H9 (cell line): ENCODE results near the gene ANKRD28. TPM values are rescaled to one million over a fixed set of nuclear protein-coding genes. Genes with fewer than 3 reads are reported as not detected.

ENCODE experiments used
- DNase-seq: peaks from one replicate; pipeline ENCODE4 v3.0.0-alpha.2; 2017
- H2AFZ ChIP-seq: one replicate; pipeline ENCODE4 v1.6.1; 2013; ENCODE audit warnings: mild to moderate bottlenecking, low read length, control low read depth, moderate library complexity
- H2AK5ac ChIP-seq: 2 replicates; pipeline ENCODE4 v1.6.1; 2013; ENCODE audit warnings: low read length, control low read depth, mixed read lengths; ENCODE audit not compliant: insufficient read length
- H2BK120ac ChIP-seq: one replicate; pipeline ENCODE4 v1.6.1; 2013; ENCODE audit warnings: low read depth, mild to moderate bottlenecking, low read length, control low read depth, inconsistent platforms; ENCODE audit not compliant: poor library complexity, severe bottlenecking
- H2BK12ac ChIP-seq: 2 replicates; pipeline ENCODE4 v1.6.1; 2013; ENCODE audit warnings: low read length, control low read depth, mixed read lengths, low read depth; ENCODE audit not compliant: insufficient read length
- H2BK15ac ChIP-seq: 2 replicates; pipeline ENCODE4 v1.6.1; 2013; ENCODE audit warnings: low read depth, low read length, control low read depth
- H2BK20ac ChIP-seq: one replicate; pipeline ENCODE4 v1.6.1; 2013; ENCODE audit warnings: low read depth, mild to moderate bottlenecking, low read length, control low read depth, inconsistent platforms; ENCODE audit not compliant: poor library complexity, severe bottlenecking
- H2BK5ac ChIP-seq: 2 replicates; pipeline ENCODE4 v1.6.1; 2013; ENCODE audit warnings: low read length, control low read depth, mixed read lengths; ENCODE audit not compliant: insufficient read length
- H3K14ac ChIP-seq: 2 replicates; pipeline ENCODE4 v1.6.1; 2013; ENCODE audit warnings: low read length, control low read depth; ENCODE audit not compliant: insufficient read depth
- H3K18ac ChIP-seq: 2 replicates; pipeline ENCODE4 v1.6.1; 2013; ENCODE audit warnings: low read depth, mild to moderate bottlenecking, mixed read lengths, low read length, control low read depth; ENCODE audit not compliant: insufficient read length
- H3K23ac ChIP-seq: 2 replicates; pipeline ENCODE4 v1.6.1; 2013; ENCODE audit warnings: low read length, control low read depth, mixed read lengths, low read depth; ENCODE audit not compliant: insufficient read length
- H3K23me2 ChIP-seq: 2 replicates; pipeline ENCODE4 v1.6.1; 2013; ENCODE audit warnings: low read depth, mild to moderate bottlenecking, mixed read lengths, low read length, control low read depth; ENCODE audit not compliant: insufficient read length, poor library complexity, severe bottlenecking
- H3K27ac ChIP-seq: 2 replicates; pipeline ENCODE4 v1.5.1; 2013; ENCODE audit warnings: low read length, control low read depth, mixed read lengths, low read depth; ENCODE audit not compliant: insufficient read length
- H3K27me3 ChIP-seq: 2 replicates; pipeline ENCODE4 v1.6.1; 2013; ENCODE audit warnings: low read length, control low read depth, inconsistent platforms; ENCODE audit not compliant: insufficient read depth
- H3K4ac ChIP-seq: 2 replicates; pipeline ENCODE4 v1.6.1; 2013; ENCODE audit warnings: low read depth, mild to moderate bottlenecking, control low read depth, inconsistent platforms, low read length, moderate library complexity
- H3K4me1 ChIP-seq: 2 replicates; pipeline ENCODE4 v1.6.1; 2013; ENCODE audit warnings: low read length, control low read depth, inconsistent platforms; ENCODE audit not compliant: insufficient read depth
- H3K4me2 ChIP-seq: 2 replicates; pipeline ENCODE4 v1.6.1; 2013; ENCODE audit warnings: low read length, control low read depth, mixed read lengths; ENCODE audit not compliant: insufficient read length, insufficient read depth
- H3K56ac ChIP-seq: 2 replicates; pipeline ENCODE4 v1.6.1; 2013; ENCODE audit warnings: low read depth, mild to moderate bottlenecking, mixed read lengths, low read length, control low read depth; ENCODE audit not compliant: insufficient read length
- H3K79me1 ChIP-seq: 2 replicates; pipeline ENCODE4 v1.6.1; 2013; ENCODE audit warnings: low read depth, mild to moderate bottlenecking, moderate library complexity, low read length, control low read depth, inconsistent platforms; ENCODE audit not compliant: insufficient read depth, poor library complexity, severe bottlenecking
- H3K79me2 ChIP-seq: 2 replicates; pipeline ENCODE4 v1.6.1; 2013; ENCODE audit warnings: low read length, control low read depth, inconsistent platforms; ENCODE audit not compliant: insufficient read depth
- H3K9ac ChIP-seq: 2 replicates; pipeline ENCODE4 v1.6.1; 2013; ENCODE audit warnings: low read length, control low read depth, mixed read lengths; ENCODE audit not compliant: insufficient read length; ENCODE audit errors: extremely low read depth
- H3K9me3 ChIP-seq: one replicate; pipeline ENCODE4 v1.6.1; 2013; ENCODE audit warnings: low read depth, low read length, inconsistent platforms; ENCODE audit not compliant: control insufficient read depth
- H3T11ph ChIP-seq: one replicate; pipeline ENCODE4 v1.6.1; 2013; ENCODE audit warnings: mild to moderate bottlenecking, low read length, control low read depth, inconsistent platforms
- H4K20me1 ChIP-seq: one replicate; pipeline ENCODE4 v1.6.1; 2013; ENCODE audit not compliant: control insufficient read depth, insufficient read length, insufficient read depth
- H4K5ac ChIP-seq: 2 replicates; pipeline ENCODE4 v1.6.1; 2013; ENCODE audit warnings: low read depth, mild to moderate bottlenecking, mixed read lengths, low read length, control low read depth; ENCODE audit not compliant: insufficient read length
- H4K8ac ChIP-seq: replicated peaks from 2 replicates; pipeline ENCODE4 v1.6.1; 2013; ENCODE audit warnings: low read length, control low read depth, mixed read lengths, low read depth; ENCODE audit not compliant: insufficient read length
- H4K91ac ChIP-seq: 2 replicates; pipeline ENCODE4 v1.6.1; 2013; ENCODE audit warnings: low read depth, mild to moderate bottlenecking, moderate library complexity, mixed read lengths, low read length, control low read depth; ENCODE audit not compliant: insufficient read length
- H3K27ac Mint-ChIP-seq, 3 experiments: 2 replicates in 2 of 3; 3 replicates in 1 of 3; pipeline ENCODE4 v1.8.0; 2020 to 2021; ENCODE audit warnings: mixed read lengths in 3 of 3, mild to moderate bottlenecking in 1 of 3, moderate library complexity in 1 of 3
- H3K27me3 Mint-ChIP-seq: 2 replicates; pipeline ENCODE4 v1.8.0; 2021; ENCODE audit warnings: low read depth, mild to moderate bottlenecking, moderate library complexity, mixed read lengths
- H3K36me3 Mint-ChIP-seq, 3 experiments: 2 replicates in 2 of 3; 3 replicates in 1 of 3; pipeline ENCODE4 v1.8.0; 2020 to 2021; ENCODE audit warnings: low read depth in 3 of 3, mixed read lengths in 3 of 3; ENCODE audit not compliant: insufficient read depth in 1 of 3
- H3K4me1 Mint-ChIP-seq, 2 experiments: 2 replicates each; pipeline ENCODE4 v1.8.0; 2020; ENCODE audit warnings: mixed read lengths in 2 of 2
- H3K4me3 Mint-ChIP-seq, 2 experiments: 2 replicates in 1 of 2; 3 replicates in 1 of 2; pipeline ENCODE4 v1.8.0; 2020 to 2021; ENCODE audit warnings: mild to moderate bottlenecking in 2 of 2, mixed read lengths in 2 of 2, moderate library complexity in 1 of 2
- H3K9me3 Mint-ChIP-seq, 2 experiments: 2 replicates in 1 of 2; 3 replicates in 1 of 2; pipeline ENCODE4 v1.8.0; 2020; ENCODE audit warnings: mild to moderate bottlenecking in 2 of 2, mixed read lengths in 2 of 2, moderate library complexity in 1 of 2
- CTCF ChIP-seq: fragments of 200-600 bp; sonication (generic); conservative IDR thresholded peaks from 3 replicates; pipeline ENCODE4 v1.8.0; 2021; ENCODE audit warnings: antibody characterized with exemption, mild to moderate bottlenecking
- WGBS: extraction: QIAGEN DNeasy Blood & Tissue Kit; methylation state at CpG from one replicate; pipeline ENCODE4 v1.1.7; 2013; ENCODE audit warnings: missing lambda C conversion rate, low lambda C conversion rate, mixed read lengths; ENCODE audit not compliant: insufficient read length; ENCODE audit errors: extremely low coverage; 5-methylcytosine and 5-hydroxymethylcytosine counted together
- total RNA-seq: library from RNA; stranded (reverse); gene quantifications from 2 replicates; pipeline ENCODE4 v1.2.1, GENCODE V29; 2021

The ANKRD28 gene
- total RNA-seq, 1 experiment from 2014 or later, result 59.0 TPM

GRCh38 chr3:15724446-15724845 is 73.3 kb downstream of the ANKRD28 start:
- no CpG with 5 or more reads among the region's 1 CpG for WGBS
- Histone ChIP-seq H3K27me3 (no peaks in the 10 kb centered on the region), H4K91ac (no peak overlapping the region), H2BK12ac (no peak overlapping the region), H2AK5ac (no peak overlapping the region), H3K18ac (no peak overlapping the region), H3K4me1 (no peaks in the 10 kb centered on the region), H3T11ph (no peak overlapping the region), H3K9ac (no peak overlapping the region), H2BK20ac (no peak overlapping the region), H3K23me2 (no peaks in the 10 kb centered on the region), H2BK15ac (no peak overlapping the region), H3K23ac (no peak overlapping the region), H2AFZ (no peak overlapping the region), H2BK120ac (no peak overlapping the region), H4K5ac (no peak overlapping the region), H3K14ac (no peak overlapping the region), H3K56ac (no peak overlapping the region), H3K79me2 (no peaks in the 10 kb centered on the region), H2BK5ac (no peak overlapping the region), H3K27ac (no peak overlapping the region), H3K79me1 (no peaks in the 10 kb centered on the region), H3K9me3 (no peaks in the 10 kb centered on the region), H4K20me1 (no peaks in the 10 kb centered on the region), H4K8ac (no peak overlapping the region), H3K4ac (no peak overlapping the region), H3K4me2 (no peak overlapping the region)
- Mint-ChIP-seq H3K27ac (no peak overlapping the region), H3K4me3 (no peak overlapping the region), H3K36me3 (peaks cover 6 to 41% (median 25%) of the 10 kb centered on the region in 3 experiments), H3K4me1 (peaks cover 6 to 11% of the 10 kb centered on the region in 2 experiments), H3K9me3 (no peaks in the 10 kb centered on the region), H3K27me3 (no peaks in the 10 kb centered on the region)
- no peak for TF ChIP-seq CTCF
- no peak for DNase-seq
